IPS-18c (cell line): ENCODE measurements around the gene SLC43A3.

Experiments
- H3K4me3 ChIP-seq: 2 replicates; pipeline ENCODE4 v1.7.0; 2013; ENCODE audit warnings: low read depth, mild to moderate bottlenecking, low read length, moderate library complexity; ENCODE audit not compliant: insufficient read depth
- H3K9me3 ChIP-seq: one replicate; pipeline ENCODE4 v1.6.1; 2013; ENCODE audit warnings: mild to moderate bottlenecking, low read length, moderate library complexity; ENCODE audit not compliant: control insufficient read depth, insufficient read depth

The SLC43A3 gene

DNA sequence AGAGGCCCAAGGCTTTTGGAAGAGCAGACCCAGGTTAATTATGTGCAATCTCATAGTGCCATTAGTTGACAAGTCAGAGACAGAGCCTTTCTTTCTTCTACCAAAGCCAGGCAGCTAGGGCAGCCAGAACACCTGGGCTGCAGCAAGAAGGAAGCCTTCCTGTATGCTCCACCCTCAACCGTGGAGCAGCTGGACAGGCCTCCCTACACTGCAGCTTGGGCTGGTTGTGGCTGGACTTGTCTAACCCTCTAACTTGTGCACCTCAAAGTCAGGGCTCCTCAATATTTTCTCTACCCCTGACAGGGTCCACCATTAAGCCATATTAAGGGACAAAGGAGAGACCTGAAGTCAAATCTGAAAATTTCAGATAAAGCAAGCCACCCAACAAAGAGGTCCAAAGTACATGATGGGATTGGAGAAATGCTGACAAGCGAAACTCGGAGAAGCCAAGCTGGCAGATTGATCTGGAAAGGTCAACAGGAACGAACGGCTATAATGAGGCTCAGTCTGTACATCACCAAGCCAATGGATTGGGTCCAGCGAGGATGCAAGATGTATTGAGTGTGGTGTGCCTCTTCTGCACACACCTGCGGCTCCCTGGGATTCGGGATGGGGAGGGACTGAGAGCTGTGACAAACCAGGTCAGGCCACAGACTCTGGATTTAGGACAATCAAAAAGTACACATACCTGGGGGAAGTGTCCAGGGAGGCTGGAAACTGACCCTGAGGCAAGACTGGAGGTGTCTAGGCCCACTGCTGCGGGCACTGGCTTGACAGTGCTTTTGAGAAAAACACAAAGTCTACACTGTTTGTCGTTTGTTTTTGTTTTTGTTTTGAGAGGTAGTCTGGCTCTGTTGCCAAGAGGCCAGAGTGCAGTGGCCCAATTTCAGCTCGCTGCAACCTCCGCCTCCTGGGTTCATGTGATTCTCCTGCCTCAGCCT, 11.7 kb upstream of the SLC43A3 start:
- peaks cover 2% of the 10 kb centered on the region for H3K9me3 ChIP-seq

DNA sequence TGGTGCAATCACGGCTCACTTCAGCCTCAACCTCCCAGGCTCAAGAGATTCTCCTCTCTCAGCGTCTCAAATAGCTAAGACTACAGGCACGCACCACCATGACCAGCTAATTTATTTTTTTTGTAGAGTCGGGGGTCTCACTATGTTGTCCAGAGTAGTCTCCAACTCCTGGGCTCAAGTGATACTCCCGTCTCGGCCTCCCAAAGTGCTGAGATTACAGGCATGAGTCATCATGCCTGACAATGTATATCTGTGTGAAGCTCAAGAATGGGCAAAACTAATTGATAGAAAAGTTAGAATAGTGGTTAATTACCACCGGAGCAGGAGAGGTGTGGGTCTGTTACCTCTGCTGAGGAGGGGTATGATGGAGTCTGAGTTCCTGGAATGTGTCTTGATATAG, 9.1 kb upstream of the SLC43A3 start:
- H3K4me3 ChIP-seq: no peak overlapping the region
- H3K9me3 ChIP-seq: no peaks in the 10 kb centered on the region

More for the DNA sequence above, 11.7 kb upstream of the SLC43A3 start:
- no peak overlapping the region for H3K4me3 ChIP-seq

DNA sequence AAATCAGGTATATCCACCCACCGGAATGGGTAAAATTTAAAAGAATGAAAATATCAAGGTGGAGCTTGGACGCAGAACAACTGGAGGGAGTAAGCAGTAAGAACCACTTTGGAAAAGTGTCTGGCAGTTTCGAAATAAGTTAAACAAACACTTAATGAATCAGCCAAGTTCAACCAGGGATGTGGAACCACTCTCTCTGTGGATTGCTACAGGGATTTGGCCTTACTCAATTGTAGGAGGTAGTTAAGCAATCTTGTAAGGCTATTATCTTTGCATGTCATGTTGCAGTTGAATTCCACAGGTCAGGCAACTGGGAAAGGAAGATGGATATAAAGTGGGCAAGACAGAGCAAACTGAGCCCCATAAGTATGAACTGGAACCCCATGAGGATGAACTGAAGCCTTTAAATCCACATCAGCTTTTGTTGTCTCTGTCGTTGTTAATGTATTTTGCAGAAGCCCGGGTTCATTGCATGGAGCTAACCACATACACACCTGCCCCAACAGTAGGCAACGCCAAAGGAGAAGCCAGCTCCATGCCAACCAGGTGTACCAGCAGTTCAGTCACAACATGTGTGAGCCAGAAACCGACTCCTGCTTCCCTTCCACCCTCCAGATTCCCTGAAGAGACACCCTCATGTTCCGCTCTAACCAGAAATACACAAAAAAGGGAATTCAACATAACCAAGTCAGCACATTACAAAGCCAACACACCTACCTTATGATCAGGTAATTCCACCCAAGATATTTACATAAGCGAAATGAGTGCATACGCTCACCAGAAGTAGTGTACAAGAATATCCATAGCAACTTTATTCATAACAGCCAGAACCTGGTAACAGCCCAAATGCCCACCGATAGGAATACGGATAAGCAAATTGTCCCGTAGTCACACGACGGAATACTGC, 8.0 kb upstream of the SLC43A3 start:
- H3K4me3 ChIP-seq: no peak overlapping the region
- H3K9me3 ChIP-seq: no peaks in the 10 kb centered on the region

DNA sequence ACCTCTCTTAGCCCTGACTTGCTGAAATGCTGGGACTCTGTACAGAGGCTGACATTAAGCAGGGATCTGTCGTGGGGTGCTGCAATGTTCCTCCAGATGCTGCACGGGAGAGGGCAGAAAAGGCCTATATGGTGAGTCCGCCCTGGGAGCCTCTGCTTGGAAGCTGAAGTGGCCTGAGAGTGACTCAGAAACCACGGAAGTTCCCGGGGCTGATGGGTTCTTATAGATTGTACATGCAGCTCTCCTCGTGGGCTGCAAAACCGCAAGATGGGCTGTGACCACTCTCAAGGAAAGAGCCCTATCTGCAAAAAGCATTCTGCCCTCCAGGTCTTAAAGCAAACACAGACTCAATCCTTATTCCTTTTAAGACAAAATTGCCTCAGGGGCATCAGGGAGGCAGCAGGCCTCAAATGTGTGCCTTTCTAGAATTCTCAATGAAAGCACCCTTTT, 5.8 kb upstream of the SLC43A3 start:
- H3K4me3 ChIP-seq: no peak overlapping the region

DNA sequence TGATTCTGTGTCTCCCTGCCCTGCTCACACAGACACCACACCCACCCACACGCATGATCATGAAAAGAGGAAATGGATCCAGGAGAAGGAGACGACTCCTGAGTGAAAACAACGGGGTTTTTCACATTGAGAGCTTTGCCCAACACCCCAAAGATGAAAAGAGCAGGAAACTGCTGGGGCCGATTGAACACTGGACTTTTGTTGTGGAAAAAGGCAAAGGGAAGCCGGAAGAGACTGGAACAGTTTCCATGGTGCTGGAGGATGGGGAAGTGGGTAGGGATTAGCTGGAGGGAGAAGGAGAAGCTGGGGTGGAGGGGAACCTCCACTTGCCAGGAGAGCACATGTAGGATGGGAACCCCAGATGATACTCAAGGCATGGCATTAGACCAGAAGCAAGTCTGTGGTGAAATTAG, 5.2 kb upstream of the SLC43A3 start:
- H3K4me3 ChIP-seq: no peak overlapping the region

More for the DNA sequence above, 5.8 kb upstream of the SLC43A3 start:
- H3K9me3 ChIP-seq: no peaks in the 10 kb centered on the region

DNA sequence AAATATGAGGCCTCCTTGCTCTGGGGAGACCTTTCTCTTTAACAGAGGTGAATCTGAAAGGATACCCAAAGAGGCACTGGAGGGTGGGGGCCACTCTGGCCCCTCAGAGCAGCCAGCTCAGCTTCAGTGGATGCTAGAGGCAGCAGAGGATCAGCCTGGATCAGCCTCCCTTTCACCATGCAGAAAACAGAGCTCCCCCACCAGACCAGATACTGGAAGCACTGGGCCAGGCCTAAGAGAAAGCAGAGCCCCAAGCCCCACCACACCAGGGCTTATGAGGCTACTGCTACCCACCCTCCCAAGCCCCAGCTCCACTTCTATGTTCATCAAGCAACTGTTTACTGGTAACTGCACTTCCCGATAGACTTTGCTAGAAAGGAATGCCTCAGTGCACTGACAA, 4.0 kb upstream of the SLC43A3 start:
- Histone ChIP-seq H3K4me3 (no peak overlapping the region), H3K9me3 (no peaks in the 10 kb centered on the region)

More for the DNA sequence above, 5.2 kb upstream of the SLC43A3 start:
- no peaks in the 10 kb centered on the region for H3K9me3 ChIP-seq

DNA sequence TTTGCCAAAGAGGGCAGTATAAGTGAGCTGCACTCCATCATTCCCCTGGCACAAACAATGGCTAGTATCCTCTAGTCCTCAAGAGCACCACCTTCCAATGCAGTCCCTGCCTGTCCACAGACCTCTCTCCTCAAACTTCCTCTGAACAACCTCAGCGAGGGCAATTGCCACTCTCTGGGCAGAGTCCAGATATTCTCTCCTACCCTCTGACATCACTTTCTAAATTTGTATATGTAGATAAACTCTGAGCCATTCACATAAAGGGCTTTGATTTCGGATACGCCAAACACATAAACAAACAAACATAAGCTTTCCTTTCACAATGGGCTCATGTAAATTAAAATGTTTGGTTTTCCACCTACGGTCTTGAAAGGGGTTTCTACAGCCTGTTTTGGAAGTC, 3.0 kb upstream of the SLC43A3 start:
- H3K9me3 ChIP-seq: no peaks in the 10 kb centered on the region
- H3K4me3 ChIP-seq: no peak overlapping the region

DNA sequence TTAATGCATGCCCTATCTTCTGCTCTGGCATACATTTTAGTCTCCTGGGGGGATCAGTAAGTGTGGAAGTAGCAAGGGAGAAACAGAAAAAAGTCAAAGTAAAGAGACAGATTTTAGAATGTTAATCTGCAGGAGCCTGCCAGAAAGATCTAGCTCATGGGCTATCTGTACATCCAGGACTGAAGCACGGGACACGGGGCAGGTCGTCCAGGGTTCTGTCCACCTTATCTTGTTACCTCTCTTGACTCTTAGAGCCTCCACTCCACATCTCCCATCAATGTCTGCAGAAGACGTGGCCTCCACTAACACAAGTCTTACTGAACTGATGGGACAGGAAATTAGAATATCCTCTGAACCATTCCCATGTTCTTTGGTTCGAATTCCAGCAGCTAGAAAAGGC, 1.7 kb upstream of the SLC43A3 start:
- peaks cover 2% of the 10 kb centered on the region for H3K9me3 ChIP-seq
- H3K4me3 ChIP-seq: no peak overlapping the region

DNA sequence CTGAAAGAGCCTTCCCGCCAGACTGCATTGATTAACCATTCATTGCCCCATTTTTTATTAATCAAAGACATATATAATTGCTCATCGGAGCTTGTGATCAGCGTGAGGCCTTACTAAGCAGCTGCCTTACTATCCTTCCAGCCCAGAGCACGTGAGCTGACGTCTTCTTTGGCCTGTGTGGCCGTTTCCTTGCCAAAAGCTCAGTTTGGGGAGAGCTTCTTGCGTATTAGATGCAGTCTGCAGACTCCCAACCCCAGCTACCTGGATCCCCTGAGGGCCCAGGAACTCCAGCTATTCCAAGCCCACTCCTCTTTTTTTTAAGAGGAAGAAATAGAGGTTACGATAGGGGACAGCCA, 784 bp upstream of the SLC43A3 start:
- Histone ChIP-seq H3K4me3 (no peak overlapping the region), H3K9me3 (peaks cover 2% of the 10 kb centered on the region)

DNA sequence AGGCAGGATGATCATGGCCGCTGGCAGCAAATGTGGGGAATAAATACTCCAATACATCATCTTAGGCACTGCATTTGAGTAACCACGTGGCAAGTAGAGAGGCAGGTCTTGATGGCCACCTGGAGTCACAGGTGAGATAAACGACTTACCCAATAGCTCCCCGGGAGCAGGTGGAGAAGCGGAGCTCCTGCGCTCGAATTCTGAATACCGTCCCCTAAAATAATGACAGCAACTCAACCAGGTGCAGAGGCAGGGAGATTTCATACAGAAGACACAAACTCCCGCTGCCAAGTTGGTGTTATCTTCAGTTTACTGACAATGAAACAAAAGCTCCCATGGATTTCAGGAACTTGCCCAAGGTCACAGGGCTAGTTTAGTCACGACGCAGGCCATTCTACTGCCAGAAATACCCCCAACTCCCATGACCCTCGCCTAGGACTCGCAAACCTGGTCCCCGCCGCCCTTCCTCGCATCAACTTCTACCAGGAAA, 437 bp downstream of the SLC43A3 start:
- H3K4me3 ChIP-seq: peak overlapping the region; percentile 68
- peaks cover 2% of the 10 kb centered on the region for H3K9me3 ChIP-seq

DNA sequence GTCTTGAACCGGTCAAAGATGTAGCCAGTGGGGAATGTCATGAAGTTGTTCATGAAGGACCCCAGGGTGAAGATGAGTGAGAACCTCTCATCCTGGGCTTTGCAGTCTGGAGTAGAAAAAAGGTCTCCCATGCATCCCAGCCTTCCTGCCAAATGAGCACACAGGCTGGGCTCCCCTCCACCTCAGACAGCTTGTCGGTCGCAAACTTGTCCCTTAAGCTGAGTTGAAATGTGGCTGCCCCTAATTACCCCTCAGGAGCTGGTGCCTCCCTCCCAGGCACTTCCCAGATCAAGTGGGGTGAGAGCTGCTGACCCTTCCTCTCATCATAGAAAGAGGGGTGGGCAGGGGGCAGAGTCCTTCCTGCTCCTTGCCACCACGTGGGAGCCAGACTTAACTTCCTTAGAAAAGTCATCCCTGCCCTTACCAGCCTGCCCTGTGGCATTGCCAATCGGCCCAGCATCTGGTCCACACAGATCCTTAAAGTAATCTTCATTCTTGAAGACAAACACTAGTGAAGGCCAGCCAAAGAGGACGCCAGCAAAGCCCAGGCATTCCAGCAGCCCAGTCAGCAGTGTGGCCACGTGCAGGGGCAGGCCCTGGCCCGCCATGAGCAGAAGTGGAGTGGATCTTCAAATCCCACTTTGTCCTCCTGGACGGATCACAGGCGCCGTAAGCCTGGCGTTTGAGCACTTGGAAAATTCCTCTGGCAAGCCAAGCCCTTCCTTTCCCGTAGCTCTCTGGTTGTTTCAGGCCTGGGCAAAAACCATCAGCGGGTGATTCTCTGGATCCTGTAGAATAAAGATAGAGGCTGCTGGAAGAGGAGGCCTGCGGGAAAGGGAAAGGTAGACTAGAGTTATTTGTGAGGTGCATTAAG, 1.1 kb downstream of the SLC43A3 start:
- H3K4me3 ChIP-seq: peak overlapping the region; percentile 68; the same call in 1 of the 2 replicates

DNA sequence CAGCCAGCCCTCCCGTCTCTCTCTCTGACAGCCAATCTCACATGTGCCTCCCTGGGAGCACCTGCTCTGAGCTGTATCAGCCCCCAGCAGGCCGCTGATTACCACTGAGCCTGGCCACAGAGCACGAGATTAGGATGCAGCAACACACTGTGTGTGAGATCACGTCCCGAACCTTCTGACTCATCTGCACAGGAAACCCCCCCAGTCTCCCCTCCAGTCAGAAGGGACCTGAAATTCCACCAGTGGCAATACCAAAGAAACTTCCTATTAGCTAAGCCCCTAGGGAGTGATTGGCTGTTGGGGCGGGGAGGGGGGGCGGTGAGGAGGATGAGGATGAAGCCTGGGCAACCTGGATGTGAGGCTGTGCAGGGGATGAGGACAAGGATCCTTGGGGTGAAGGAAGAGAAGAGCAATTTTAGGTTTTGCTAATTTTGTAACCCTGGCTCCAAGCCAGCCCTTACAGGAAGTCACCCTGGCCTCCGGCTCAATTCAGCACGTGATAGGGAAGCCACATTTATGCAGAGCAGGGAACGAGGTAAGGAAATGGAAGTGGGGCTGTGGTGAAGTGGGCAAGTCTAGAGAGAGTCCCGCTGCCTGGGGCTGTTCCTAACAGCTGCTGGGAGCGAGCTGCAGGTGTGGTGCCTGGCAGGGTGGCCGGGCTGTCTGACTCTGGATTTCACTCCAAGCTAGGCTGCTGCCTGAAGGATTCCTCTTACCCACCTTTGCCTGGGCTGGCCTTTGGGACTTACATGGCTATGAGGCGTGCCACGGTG, 1.9 kb downstream of the SLC43A3 start:
- H3K9me3 ChIP-seq: peaks cover 2% of the 10 kb centered on the region
- H3K4me3 ChIP-seq: no peak overlapping the region

More for the DNA sequence above, 1.1 kb downstream of the SLC43A3 start:
- peaks cover 2% of the 10 kb centered on the region for H3K9me3 ChIP-seq

DNA sequence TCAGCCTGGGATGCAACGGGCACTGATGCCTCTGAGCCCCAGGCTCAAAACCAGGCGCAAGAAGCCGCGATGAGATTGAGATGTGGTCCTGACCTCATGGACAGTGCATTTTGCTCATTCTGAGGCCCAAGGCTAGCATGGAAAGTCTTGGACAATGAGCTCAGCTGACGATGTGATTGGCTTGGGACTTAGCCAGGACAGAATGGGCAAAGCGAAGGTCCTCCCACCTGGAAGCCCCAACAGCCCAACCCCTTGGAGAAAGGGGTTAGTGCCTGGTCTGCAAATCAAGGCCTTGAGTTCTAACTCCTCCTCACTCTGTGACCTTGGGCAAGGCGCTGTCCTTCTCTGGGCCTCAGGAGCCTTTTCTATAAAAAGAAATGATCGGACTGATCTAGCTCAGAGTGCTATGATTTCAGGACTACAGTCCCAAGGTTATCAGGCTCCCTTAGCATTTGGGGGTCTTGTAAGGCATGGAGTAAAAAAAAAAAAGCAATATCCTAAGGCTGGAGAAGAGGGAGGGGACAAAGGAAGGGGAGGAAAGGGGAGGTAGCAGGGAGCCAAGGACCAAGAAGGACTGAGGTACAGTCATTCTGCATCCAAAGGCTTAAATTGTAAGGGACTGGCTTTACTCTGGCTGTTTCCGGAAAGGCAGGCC, 2.7 kb downstream of the SLC43A3 start:
- Histone ChIP-seq H3K9me3 (peaks cover 2% of the 10 kb centered on the region), H3K4me3 (no peak overlapping the region)

DNA sequence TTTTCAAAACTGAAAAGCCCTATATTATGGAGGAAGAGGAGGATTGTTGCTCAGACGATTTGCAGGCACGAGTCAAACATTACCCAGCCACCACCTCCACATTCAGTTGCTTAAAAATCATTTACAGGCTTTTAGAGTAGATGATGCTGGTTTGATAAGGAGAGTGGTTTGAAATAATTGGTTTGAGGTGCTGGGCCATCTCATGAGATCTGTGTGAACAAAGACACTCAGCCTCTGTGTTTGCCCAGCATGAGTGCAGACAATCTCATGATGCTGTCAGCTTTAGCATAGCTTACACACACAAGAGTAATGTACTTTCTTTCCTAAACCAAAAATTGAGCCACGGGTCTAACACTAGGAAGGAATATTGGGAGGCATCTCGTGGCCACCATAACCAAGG, 4.3 kb downstream of the SLC43A3 start:
- Histone ChIP-seq H3K4me3 (no peak overlapping the region), H3K9me3 (peaks cover 2% of the 10 kb centered on the region)

DNA sequence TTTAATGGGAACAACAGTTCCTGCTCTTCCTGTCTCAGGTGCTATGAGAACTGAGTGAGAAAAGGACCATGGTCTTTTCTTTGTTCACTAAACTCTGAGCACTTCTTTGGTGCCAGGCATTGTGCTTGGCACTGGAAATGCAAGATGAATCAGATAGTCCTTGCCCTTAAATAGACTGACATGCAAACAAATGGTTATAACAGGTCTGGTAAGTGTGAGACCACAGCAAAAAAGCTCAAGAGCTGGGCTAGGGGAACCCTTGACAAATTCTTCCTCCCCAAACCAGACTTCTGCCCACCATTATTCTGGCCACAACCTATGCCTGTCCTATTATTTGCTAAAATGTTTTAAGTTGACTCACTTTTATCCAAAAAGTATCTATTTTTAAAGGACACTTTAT, 5.1 kb downstream of the SLC43A3 start:
- Histone ChIP-seq H3K4me3 (no peak overlapping the region), H3K9me3 (peaks cover 2% of the 10 kb centered on the region)

DNA sequence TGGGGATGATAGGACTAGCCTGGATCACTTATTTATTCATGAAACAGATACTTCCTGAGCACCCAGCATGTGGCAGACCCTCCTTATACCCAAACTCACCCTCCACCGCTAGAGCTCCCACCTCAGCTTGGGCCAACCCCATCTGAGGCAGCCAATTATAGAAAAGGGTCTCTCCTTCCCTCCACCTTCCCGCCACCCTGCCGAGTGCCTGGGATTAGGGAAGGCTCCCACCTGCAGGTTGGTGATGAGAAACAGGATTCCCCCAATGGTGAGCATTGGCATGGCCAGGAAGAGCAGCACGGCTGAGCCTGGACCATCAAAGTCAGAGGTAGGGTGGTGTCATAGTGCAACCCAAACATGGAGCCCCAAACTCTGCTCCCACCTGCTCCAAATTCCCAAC, 5.9 kb downstream of the SLC43A3 start:
- Histone ChIP-seq H3K4me3 (no peak overlapping the region), H3K9me3 (peaks cover 2% of the 10 kb centered on the region)
